K562 (cell line): Measurements from ENCODE around the gene HNRNPDL. TPM values are rescaled to one million over a fixed set of nuclear protein-coding genes. Genes with fewer than 3 reads are reported as not detected.

Source experiments
- C11orf30 ChIP-seq: fragments of 450-650 bp; IDR thresholded peaks from 2 replicates; pipeline ENCODE4 v1.6.1; 2016; ENCODE audit warnings: low read depth, mild to moderate bottlenecking
- EGR1 ChIP-seq: fragments of 450-650 bp; conservative IDR thresholded peaks from 2 replicates; pipeline ENCODE4 v1.6.1; 2017; ENCODE audit warnings: mild to moderate bottlenecking
- ELF4 ChIP-seq: fragments of 450-650 bp; formaldehyde crosslinking; IDR thresholded peaks from 2 replicates; pipeline ENCODE4 v1.4.0; 2022; ENCODE audit warnings: missing genetic modification characterization
- LCOR ChIP-seq: sonication (generic); formaldehyde crosslinking; IDR thresholded peaks from 2 replicates; pipeline ENCODE4 v1.8.0; 2022; ENCODE audit warnings: mild to moderate bottlenecking, missing genetic modification reagents
- MEF2D ChIP-seq: conservative IDR thresholded peaks from 2 replicates; pipeline ENCODE4 v1.6.1; 2016; ENCODE audit warnings: low read depth, missing genetic modification characterization, missing compliant biosample characterization
- MLLT1 ChIP-seq, 2 experiments: fragments of 450-650 bp; IDR thresholded peaks; 2 replicates each; pipeline ENCODE4 v1.6.1; 2016
- MNT ChIP-seq, 2 experiments: fragments of 450-650 bp; conservative IDR thresholded peaks; 2 replicates each; pipeline ENCODE4 v1.6.1; 2017; ENCODE audit warnings: mild to moderate bottlenecking in 2 of 2, moderate library complexity in 2 of 2
- NBN ChIP-seq: fragments of 450-650 bp; IDR thresholded peaks from 2 replicates; pipeline ENCODE4 v1.6.1; 2016; ENCODE audit warnings: low read depth, mild to moderate bottlenecking
- NFIX ChIP-seq: fragments of 250-450 bp; sonication (Bioruptor Pico); IDR thresholded peaks from 2 replicates; pipeline ENCODE4 v1.4.0; 2020; ENCODE audit warnings: low read depth, mild to moderate bottlenecking, moderate library complexity
- POLR2A ChIP-seq: fragments of 450-650 bp; conservative IDR thresholded peaks from 2 replicates; pipeline ENCODE4 v1.6.1; 2016
- POLR2B ChIP-seq: fragments of 450-650 bp; IDR thresholded peaks from 2 replicates; pipeline ENCODE4 v1.6.1; 2018; ENCODE audit warnings: low read depth; ENCODE audit not compliant: partially characterized antibody
- RB1 ChIP-seq: fragments of 450-650 bp; IDR thresholded peaks from 2 replicates; pipeline ENCODE4 v1.6.1; 2017; ENCODE audit warnings: low read depth, mild to moderate bottlenecking
- SMAD1 ChIP-seq: fragments of 150-350 bp; IDR thresholded peaks from 2 replicates; pipeline ENCODE4 v1.6.1; 2014; ENCODE audit warnings: low read length, low read depth; ENCODE audit not compliant: partially characterized antibody
- TGIF2 ChIP-seq: sonication (generic); formaldehyde crosslinking; IDR thresholded peaks from 2 replicates; pipeline ENCODE4 v1.8.1; 2022; ENCODE audit warnings: mild to moderate bottlenecking, missing genetic modification reagents, moderate library complexity
- ZBTB40 ChIP-seq, 2 experiments: fragments of 450-650 bp in 1 of 2; sonication (generic) in 1 of 2; formaldehyde crosslinking in 1 of 2; IDR thresholded peaks; 2 replicates each; pipeline versions ENCODE4 v1.7.1 to v1.9.0; 2016 to 2022; ENCODE audit warnings: inconsistent platforms in 1 of 2, mild to moderate bottlenecking in 1 of 2, missing genetic modification reagents in 1 of 2
- ZNF764 ChIP-seq: fragments of 250-450 bp; sonication (Bioruptor Pico); IDR thresholded peaks from 2 replicates; pipeline ENCODE4 v1.4.0; 2020; ENCODE audit warnings: low read depth, mild to moderate bottlenecking, moderate library complexity
- polyA plus RNA-seq, 8 experiments: library from polyadenylated mRNA; depleted of rRNA in 4 of 8; stranded (reverse) in 5 of 8; unstranded in 3 of 8; fragments of >200 nt; fragmentation: Nextera tagmentation in 2 of 8; fragmentation: Illumina TruSeq in 1 of 8; extraction: Ambion mirVana in 2 of 8; extraction: Trizol in 1 of 8; gene quantifications; 2 replicates each; pipeline versions ENCODE4 v1.2.1 to v1.2.3, GENCODE V29; 2011 to 2014; ENCODE audit warnings: inconsistent platforms in 1 of 8, missing spikeins in 1 of 8
- total RNA-seq, 7 experiments: library from RNA; depleted of rRNA in 6 of 7; stranded (reverse); fragments of >200 nt in 6 of 7; fragmentation: Illumina TruSeq in 2 of 7; extraction: Trizol in 2 of 7; gene quantifications; 2 replicates each; pipeline versions ENCODE4 v1.2.1 to v1.2.3, GENCODE V29; 2011 to 2021; ENCODE audit warnings: low replicate concordance in 1 of 7

HNRNPDL gene
- total and polyA plus RNA-seq, 9 of the 15 experiments (the other 6 are each of a cell fraction or from before 2014, with no cell fraction given): 243 to 652 (median 351) TPM

GRCh38 chr4:82373816-82374625 lies 56.2 kb downstream of the HNRNPDL start, which contains the start of gene HNRNPD (continued):
- TF ChIP-seq ZBTB40 (IDR thresholded peaks at IDR 0.05) (peak; percentile 93), ZBTB40 (CRISPR knock-in tag; IDR thresholded peaks at IDR 0.05) (no peak), POLR2A (peak; percentile 88), MNT (conservative IDR thresholded peaks at IDR 0.05) (peak; percentile 86 to 91), NBN (peak; percentile 88; the same call in 1 of the 2 replicates), RB1 (peak; percentile 84), TGIF2 (no peak), MEF2D (tag) (no peak), C11orf30 (peak; percentile 53; the same call in 1 of the 2 replicates), MLLT1 (IDR thresholded peaks at IDR 0.05) (peak; percentile 74 to 98; a peak in 2 of 4 replicates), ZNF764 (CRISPR knock-in tag) (0 out of 2 replicates have a peak, but pooled peaks have one; percentile 44), POLR2B (peak; percentile 77), EGR1 (peak; percentile 97), LCOR (CRISPR knock-in tag) (peak; percentile 73; the same call in 1 of the 2 replicates), NFIX (CRISPR knock-in tag) (no peak), ELF4 (CRISPR knock-in tag) (0 out of 2 replicates have a peak, but pooled peaks have one; percentile 42), SMAD1 (peak; percentile 9)
